Fibroblast of the aortic adventitia (primary cell): ENCODE results near the gene KNDC1. TPM values are rescaled to one million over a fixed set of nuclear protein-coding genes. Genes with fewer than 3 reads are reported as not detected.

ENCODE experiments used
- DNase-seq: peaks from one replicate; pipeline ENCODE4 v3.0.0-alpha.2; 2010; ENCODE audit warnings: low read depth
- H3K4me3 ChIP-seq: 2 replicates; pipeline ENCODE4 v1.5.1; 2011; ENCODE audit warnings: low read depth, mild to moderate bottlenecking, control low read depth, low read length, moderate library complexity
- CTCF ChIP-seq: IDR thresholded peaks from 2 replicates; pipeline ENCODE4 v1.5.1; 2011; ENCODE audit warnings: mild to moderate bottlenecking, low read length, control low read depth, inconsistent platforms; ENCODE audit not compliant: insufficient read depth
- total RNA-seq: library from RNA; depleted of rRNA; stranded (reverse); fragments of >200 nt; gene quantifications from 2 replicates; pipeline ENCODE4 v1.2.3, GENCODE V29; 2012; ENCODE audit warnings: low replicate concordance

The KNDC1 gene
- total RNA-seq, 1 donor = under 0.01 TPM

GRCh38 chr10:133204226-133205015 is 44.4 kb downstream of the KNDC1 start:
- no peak for TF ChIP-seq CTCF
- H3K4me3 ChIP-seq = no peak overlapping the region
- DNase-seq = no peak

GRCh38 chr10:133205146-133205545 is 45.1 kb downstream of the KNDC1 start:
- TF ChIP-seq CTCF = no peak
- no peak for DNase-seq
- H3K4me3 ChIP-seq = no peak overlapping the region

- TF ChIP-seq CTCF = no peak
- no peak for DNase-seq
- no peak overlapping the region for H3K4me3 ChIP-seq
Measured at GRCh38 chr10:133206356-133207040, 46.5 kb downstream of the KNDC1 start.

GRCh38 chr10:133207041-133207600 is 47.1 kb downstream of the KNDC1 start:
- H3K4me3 ChIP-seq = no peak overlapping the region
- DNase-seq = no peak
- no peak for TF ChIP-seq CTCF

- no peak for DNase-seq
- TF ChIP-seq CTCF = no peak
Measured at GRCh38 chr10:133207627-133208026, 47.6 kb downstream of the KNDC1 start.

GRCh38 chr10:133208466-133208865 is 48.4 kb downstream of the KNDC1 start:
- H3K4me3 ChIP-seq = no peak overlapping the region
- DNase-seq = no peak
- TF ChIP-seq CTCF = no peak

More at GRCh38 chr10:133207627-133208026, 47.6 kb downstream of the KNDC1 start:
- H3K4me3 ChIP-seq = no peak overlapping the region
